ENCODE measurements around the gene PTPN1. TPM values are rescaled to one million over a fixed set of nuclear protein-coding genes. Genes with fewer than 3 reads are reported as not detected.
A peak's percentile ranks its signal among the peaks of the same experiment; 100 is the strongest.

PTPN1 gene
- total and polyA plus RNA-seq, 2 of the 4 experiments (the other 2 are of a cell fraction), result 31.7 to 37.4 TPM

DNA sequence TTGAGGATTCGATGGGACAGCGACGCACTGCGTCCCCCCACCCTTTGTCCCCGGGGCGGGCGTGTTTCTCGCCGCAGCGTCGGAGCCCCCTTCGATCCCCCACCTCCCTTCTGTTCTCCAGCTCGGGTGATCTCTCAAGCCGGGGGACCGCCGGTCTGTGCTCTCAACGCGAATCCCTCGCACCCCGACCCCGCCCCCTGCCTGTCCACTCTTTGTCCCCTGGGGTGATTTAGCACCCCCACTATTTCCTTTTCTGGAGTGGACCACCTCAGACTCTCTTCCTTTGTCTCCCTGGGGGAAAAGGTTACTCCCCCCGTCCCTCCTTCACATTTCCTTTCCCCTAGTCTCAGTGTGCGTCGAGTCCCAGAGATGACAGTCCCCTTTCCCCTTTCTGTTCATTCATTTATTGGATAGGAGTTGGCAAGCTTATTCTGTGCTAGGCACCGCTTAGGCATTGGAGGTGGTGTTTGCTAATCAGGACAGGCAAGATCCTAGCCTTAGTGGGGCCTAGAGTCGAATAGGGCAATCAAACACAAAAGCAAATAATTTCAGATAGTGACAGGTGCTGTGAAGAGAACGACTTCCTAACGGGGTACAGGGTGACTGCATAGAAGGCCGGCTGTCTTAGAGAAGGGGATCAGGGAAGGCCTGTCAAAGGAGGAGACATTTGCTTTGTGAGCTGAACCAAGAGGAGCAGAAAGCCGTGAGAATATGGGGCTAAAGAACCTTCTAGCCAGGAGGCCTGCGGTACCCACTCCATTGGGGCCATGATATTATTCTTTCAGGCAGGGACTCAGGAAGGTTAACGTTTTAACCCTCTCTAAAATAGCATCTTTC lies 741 bp downstream of the PTPN1 start:
- intact Hi-C loops (cut with micrococcal nuclease), result loop anchor here (1.0 to 2.0 kb wide), 3 partner anchors 50 to 234 kb away; no protein-coding TSS in a partner anchor
- Histone ChIP-seq H2BK5ac (ENCODE audit: low read depth, low read length, poor library complexity, severe bottlenecking) (peak overlapping the region; percentile 42), H3K23ac (ENCODE audit: low read depth, low read length) (peak overlapping the region; percentile 91), H2BK15ac (ENCODE audit: low read depth, low read length) (peak overlapping the region; percentile 39; the same call in 1 of the 3 replicates), H2AK9ac (replicated peaks; ENCODE audit: low read depth, low read length, poor library complexity) (peak overlapping the region; percentile 98), H3K27me3 (ENCODE audit: control insufficient read depth, insufficient read depth, low read length) (no peaks in the 10 kb centered on the region), H4K20me1 (ENCODE audit: insufficient read depth, low read length) (peaks cover 46% of the 10 kb centered on the region), H4K5ac (ENCODE audit: low read depth, low read length) (peak overlapping the region; percentile 14; the same call in 1 of the 2 replicates), H3K4me1 (ENCODE audit: control insufficient read depth, insufficient read depth, low read length) (peaks cover 13% of the 10 kb centered on the region), H4K8ac (ENCODE audit: low read depth in 2 of 2, low read length in 2 of 2) (peak overlapping the region in 1 of 2 experiments; percentile 46; a peak in 2 of 4 replicates), H3K79me1 (ENCODE audit: low read depth in 1 of 2, low read length in 2 of 2) (peaks cover 0 to 24% of the 10 kb centered on the region in 2 experiments; a peak in 2 of 4 replicates), H3K4ac (ENCODE audit: low read depth, low read length) (peak overlapping the region; percentile 82), H3K9me1 (ENCODE audit: insufficient read depth, low read length) (peaks cover 15% of the 10 kb centered on the region), H2BK120ac (ENCODE audit: low read depth, low read length) (peak overlapping the region; percentile 8), H4K91ac (ENCODE audit: insufficient read depth, low read depth, low read length) (peak overlapping the region; percentile 82), H3K9me3 (ENCODE audit: control insufficient read depth, insufficient read depth, low read length) (no peaks in the 10 kb centered on the region), H3K14ac (replicated peaks; ENCODE audit: low read depth, low read length) (peak overlapping the region; percentile 87), H3K4me3 (ENCODE audit: insufficient read depth, low read depth, low read length) (peak overlapping the region; percentile 72), H3K18ac (ENCODE audit: low read depth, low read length) (peak overlapping the region; percentile 21), H3K56ac (ENCODE audit: extremely low read depth, insufficient read depth, low read length) (peak overlapping the region; percentile 85), H3K36me3 (ENCODE audit: control insufficient read depth, insufficient read depth, low read length) (peaks cover 3% of the 10 kb centered on the region; the same call in 1 of the 2 replicates), H2AFZ (replicated peaks; ENCODE audit: low read length, poor library complexity) (peak overlapping the region; percentile 74), H3K4me2 (ENCODE audit: low read depth, low read length) (peak overlapping the region; percentile 95), H2BK20ac (ENCODE audit: low read depth, low read length) (no peak overlapping the region), H3K9ac (ENCODE audit: low read depth, low read length) (peak overlapping the region; percentile 87), H3K27ac (ENCODE audit: insufficient read depth, low read length) (peak overlapping the region; percentile 72), H2AK5ac (ENCODE audit: low read depth, low read length) (peak overlapping the region; percentile 89)
- dilution Hi-C loops (cut with HindIII; ENCODE audit: low sequenced_read_pairs, unreplicated experiment), result no loop called here
- ChIA-PET POLR2A (ENCODE audit: unreplicated experiment) (interaction anchor here (0.6 kb wide), 2 partner anchors 60 to 372 kb away, joined by 3 to 7 read pairs; no protein-coding TSS in a partner anchor), CTCF (no interaction called here)
- TF ChIP-seq BHLHE40 (IDR thresholded peaks at IDR 0.05; ENCODE audit: low read depth, low read length) (no peak), POLR2A (IDR thresholded peaks at IDR 0.05; ENCODE audit: low read depth, low read length) (0 out of 2 replicates have a peak, but pooled peaks have one; percentile 10)
- TF ChIP-seq, protein P1, sequence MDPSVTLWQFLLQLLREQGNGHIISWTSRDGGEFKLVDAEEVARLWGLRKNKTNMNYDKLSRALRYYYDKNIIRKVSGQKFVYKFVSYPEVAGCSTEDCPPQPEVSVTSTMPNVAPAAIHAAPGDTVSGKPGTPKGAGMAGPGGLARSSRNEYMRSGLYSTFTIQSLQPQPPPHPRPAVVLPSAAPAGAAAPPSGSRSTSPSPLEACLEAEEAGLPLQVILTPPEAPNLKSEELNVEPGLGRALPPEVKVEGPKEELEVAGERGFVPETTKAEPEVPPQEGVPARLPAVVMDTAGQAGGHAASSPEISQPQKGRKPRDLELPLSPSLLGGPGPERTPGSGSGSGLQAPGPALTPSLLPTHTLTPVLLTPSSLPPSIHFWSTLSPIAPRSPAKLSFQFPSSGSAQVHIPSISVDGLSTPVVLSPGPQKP (IDR thresholded peaks at IDR 0.05; ENCODE audit: borderline replicate concordance, low read depth, low read length), result no peak
- BruUV-seq (replicated peaks), result no TSS peak
- no CpG with 5 or more reads among the region's 32 CpGs for WGBS, 2 experiments (ENCODE audit: extremely low coverage in 2 of 2, insufficient read length in 1 of 2)
- ATAC-seq (ENCODE audit: low read depth) (peak; percentile 1; the same call in 1 of the 2 replicates), DNase-seq (no peak)
- in situ Hi-C loops (cut with MboI; ENCODE audit: low sequenced_read_pairs), result loop anchor here (5.0 kb wide), 1 partner anchor 61 kb away; no protein-coding TSS in a partner anchor
